MM.1S (cell line): ENCODE results near the gene ALDH8A1.

Experiments
- DNase-seq: peaks from one replicate; pipeline ENCODE4 v3.0.0-alpha.2; 2015
- H2AFZ ChIP-seq: fragments of 300-600 bp; sonication (generic); 2 replicates; pipeline ENCODE4 v1.6.0; 2016; ENCODE audit warnings: antibody characterized with exemption, low read length
- H3F3A ChIP-seq: fragments of 300-600 bp; sonication (generic); 2 replicates; pipeline ENCODE4 v1.6.1; 2016; ENCODE audit warnings: mild to moderate bottlenecking, antibody characterized with exemption, low read length, moderate library complexity, mixed read lengths; ENCODE audit not compliant: insufficient read depth
- H3K27ac ChIP-seq: fragments of 300-600 bp; sonication (generic); 2 replicates; pipeline ENCODE4 v1.5.1; 2016; ENCODE audit warnings: mild to moderate bottlenecking, low read length
- H3K27me3 ChIP-seq: fragments of 300-600 bp; sonication (generic); replicated peaks from 2 replicates; pipeline ENCODE4 v1.6.0; 2016; ENCODE audit warnings: low read length; ENCODE audit not compliant: insufficient read depth
- H3K36me3 ChIP-seq: fragments of 300-600 bp; sonication (generic); replicated peaks from 2 replicates; pipeline ENCODE4 v1.6.1; 2016; ENCODE audit warnings: mild to moderate bottlenecking, low read length, mixed read lengths; ENCODE audit not compliant: insufficient read depth
- H3K4me1 ChIP-seq: fragments of 300-600 bp; sonication (generic); 2 replicates; pipeline ENCODE4 v1.6.1; 2016; ENCODE audit warnings: low read length, mixed read lengths
- H3K4me2 ChIP-seq: fragments of 300-600 bp; sonication (generic); 2 replicates; pipeline ENCODE4 v1.6.0; 2016; ENCODE audit warnings: low read depth, low read length
- H3K4me3 ChIP-seq: fragments of 300-600 bp; sonication (generic); 2 replicates; pipeline ENCODE4 v1.5.1; 2016; ENCODE audit warnings: low read length, mixed read lengths
- H3K79me2 ChIP-seq: fragments of 300-600 bp; sonication (generic); 2 replicates; pipeline ENCODE4 v1.6.1; 2016; ENCODE audit warnings: mixed run types, low read length, mixed read lengths
- H3K9ac ChIP-seq: fragments of 300-600 bp; sonication (generic); 2 replicates; pipeline ENCODE4 v1.6.1; 2016; ENCODE audit warnings: low read length, mixed read lengths
- H3K9me2 ChIP-seq: fragments of 300-600 bp; sonication (generic); replicated peaks from 2 replicates; pipeline ENCODE4 v1.6.1; 2016; ENCODE audit warnings: mild to moderate bottlenecking, low read length, mixed read lengths; ENCODE audit not compliant: insufficient read depth
- H3K9me3 ChIP-seq: fragments of 300-600 bp; sonication (generic); replicated peaks from 2 replicates; pipeline ENCODE4 v1.6.1; 2016; ENCODE audit warnings: mild to moderate bottlenecking, low read length, mixed read lengths; ENCODE audit not compliant: insufficient read depth
- H4K20me1 ChIP-seq: fragments of 300-600 bp; sonication (generic); 2 replicates; pipeline ENCODE4 v1.6.1; 2016; ENCODE audit warnings: mild to moderate bottlenecking, low read length, moderate library complexity, mixed read lengths; ENCODE audit not compliant: insufficient read depth
- CTCF ChIP-seq: fragments of 300-600 bp; sonication (generic); IDR thresholded peaks from 2 replicates; pipeline ENCODE4 v1.5.1; 2016; ENCODE audit warnings: antibody characterized with exemption, low read length, mixed read lengths
- EZH2 ChIP-seq: fragments of 300-600 bp; sonication (generic); optimal IDR thresholded peaks from 2 replicates; pipeline ENCODE3; 2017; ENCODE audit warnings: low read depth, mild to moderate bottlenecking, antibody characterized with exemption, low read length, mixed read lengths
- EZH2phosphoT487 ChIP-seq: fragments of 300-600 bp; sonication (generic); IDR thresholded peaks from 2 replicates; pipeline ENCODE4 v1.6.1; 2018; ENCODE audit warnings: antibody characterized with exemption, low read length

Gene ALDH8A1

GRCh38 chr6:134894800-134895199, 55.1 kb downstream of the ALDH8A1 start:
- Histone ChIP-seq H3K4me3 (no peak overlapping the region), H3K9me3 (no peaks in the 10 kb centered on the region), H3K4me2 (no peak overlapping the region), H3K27ac (no peak overlapping the region), H3K27me3 (no peaks in the 10 kb centered on the region), H3K9me2 (no peaks in the 10 kb centered on the region), H3K9ac (no peak overlapping the region), H2AFZ (no peak overlapping the region), H3K79me2 (no peaks in the 10 kb centered on the region), H3K36me3 (no peaks in the 10 kb centered on the region), H3K4me1 (no peaks in the 10 kb centered on the region), H4K20me1 (no peaks in the 10 kb centered on the region), H3F3A (no peaks in the 10 kb centered on the region)
- TF ChIP-seq CTCF, result no peak
- TF ChIP-seq EZH2, result no peak
- no peak for TF ChIP-seq EZH2phosphoT487
- DNase-seq, result no peak

- Histone ChIP-seq H4K20me1 (no peaks in the 10 kb centered on the region), H3K9me3 (no peaks in the 10 kb centered on the region)
- TF ChIP-seq CTCF, result no peak
- no peak for TF ChIP-seq EZH2
- no peak for TF ChIP-seq EZH2phosphoT487
Measured at GRCh38 chr6:134892362-134892761, 57.5 kb downstream of the ALDH8A1 start.

GRCh38 chr6:134891633-134892032, 58.3 kb downstream of the ALDH8A1 start:
- Histone ChIP-seq H3K9me3 (no peaks in the 10 kb centered on the region), H3F3A (no peaks in the 10 kb centered on the region), H2AFZ (no peak overlapping the region), H4K20me1 (no peaks in the 10 kb centered on the region), H3K9ac (no peak overlapping the region), H3K4me1 (no peaks in the 10 kb centered on the region), H3K27ac (no peak overlapping the region), H3K36me3 (no peaks in the 10 kb centered on the region), H3K4me2 (no peak overlapping the region), H3K27me3 (no peaks in the 10 kb centered on the region), H3K4me3 (no peak overlapping the region), H3K79me2 (no peaks in the 10 kb centered on the region), H3K9me2 (no peaks in the 10 kb centered on the region)
- DNase-seq, result no peak
- TF ChIP-seq EZH2phosphoT487 (no peak), CTCF (no peak), EZH2 (no peak)

More at GRCh38 chr6:134892362-134892761, 57.5 kb downstream of the ALDH8A1 start:
- H3K4me3 ChIP-seq, result no peak overlapping the region
- no peaks in the 10 kb centered on the region for H3K4me1 ChIP-seq
- H3K27ac ChIP-seq, result no peak overlapping the region
- no peaks in the 10 kb centered on the region for H3K9me2 ChIP-seq
- H3K79me2 ChIP-seq, result no peaks in the 10 kb centered on the region
- no peak overlapping the region for H3K4me2 ChIP-seq
- no peaks in the 10 kb centered on the region for H3F3A ChIP-seq
- no peak overlapping the region for H3K9ac ChIP-seq
- no peak for DNase-seq
- no peaks in the 10 kb centered on the region for H3K27me3 ChIP-seq
- H3K36me3 ChIP-seq, result no peaks in the 10 kb centered on the region
- no peak overlapping the region for H2AFZ ChIP-seq
